HG03108 (cell line): ENCODE results near the gene TBCB.
"Not testable (repeated sequence)": the region's sequence is repeated elsewhere in the genome, so short reads cannot be mapped to it uniquely, and the experiment has no call there.

Experiments used
- ATAC-seq: cut with Tn5 transposase; IDR thresholded peaks from one replicate; pipeline ENCODE4 v1.9.1; 2021; ENCODE audit warnings: moderate library complexity; ENCODE audit not compliant: unreplicated experiment

TBCB gene

GRCh38 chr19:36169084-36169760 lies 54.0 kb downstream of the TBCB start:
- ATAC-seq: no peak

GRCh38 chr19:36172852-36173251 lies 57.6 kb downstream of the TBCB start:
- ATAC-seq: no peak

- ATAC-seq: not testable (repeated sequence)
Observed at GRCh38 chr19:36173846-36174245, 58.6 kb downstream of the TBCB start.
